WERI-Rb-1 (cell line): ENCODE results near the gene CABCOCO1.

Experiments used
- DNase-seq: peaks from one replicate; pipeline ENCODE4 v3.0.0-alpha.2; 2020
- H3K27ac ChIP-seq: fragments of 250-450 bp; sonication (Bioruptor Pico); 2 replicates; pipeline ENCODE4 v1.5.1; 2020; ENCODE audit warnings: mild to moderate bottlenecking, moderate library complexity
- H3K27me3 ChIP-seq: fragments of 250-450 bp; sonication (Bioruptor Pico); 2 replicates; pipeline ENCODE4 v1.5.1; 2021; ENCODE audit warnings: mild to moderate bottlenecking, low read depth, moderate library complexity; ENCODE audit not compliant: insufficient read depth, severe bottlenecking
- H3K36me3 ChIP-seq: fragments of 250-450 bp; sonication (Bioruptor Pico); 2 replicates; pipeline ENCODE4 v1.5.1; 2020; ENCODE audit warnings: mild to moderate bottlenecking, moderate library complexity
- H3K4me3 ChIP-seq: 2 replicates; pipeline ENCODE4 v1.5.1; 2011; ENCODE audit warnings: low read depth, mild to moderate bottlenecking, control low read depth, low read length
- H3K9me3 ChIP-seq: fragments of 250-450 bp; sonication (Bioruptor Pico); 2 replicates; pipeline ENCODE4 v1.5.1; 2021; ENCODE audit warnings: mild to moderate bottlenecking, moderate library complexity; ENCODE audit not compliant: severe bottlenecking
- CTCF ChIP-seq: IDR thresholded peaks from 2 replicates; pipeline ENCODE4 v1.5.1; 2011; ENCODE audit warnings: low read depth, mild to moderate bottlenecking, control low read depth, inconsistent platforms, low read length

CABCOCO1 gene

DNA sequence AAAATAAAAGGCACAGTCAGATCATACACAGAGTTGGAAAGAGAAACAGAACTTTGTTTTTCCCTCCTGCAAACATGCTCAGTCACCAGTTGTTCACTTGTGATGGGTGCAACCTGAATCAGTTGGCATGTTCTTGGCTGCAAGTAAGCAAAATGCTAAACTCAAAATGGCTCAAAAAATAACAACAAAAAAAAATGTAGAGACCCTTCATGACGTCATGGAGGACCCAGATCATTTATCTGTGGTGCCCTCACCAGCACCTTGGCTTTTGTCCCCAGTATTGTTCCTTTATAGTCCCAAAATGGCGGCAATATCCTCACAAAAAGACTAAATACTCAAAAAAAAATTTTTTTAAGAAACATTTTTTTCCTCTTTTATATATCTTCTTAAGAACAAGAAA lies 112.4 kb downstream of the CABCOCO1 start:
- Histone ChIP-seq H3K36me3 (no peaks in the 10 kb centered on the region), H3K9me3 (no peaks in the 10 kb centered on the region), H3K4me3 (no peak overlapping the region), H3K27me3 (no peaks in the 10 kb centered on the region), H3K27ac (no peak overlapping the region)
- no peak for DNase-seq
- no peak for TF ChIP-seq CTCF

GRCh38 chr10:61776615-61777266 lies 114.0 kb downstream of the CABCOCO1 start:
- no peak for TF ChIP-seq CTCF
- no peak overlapping the region for H3K27ac ChIP-seq
- DNase-seq: no peak
- no peaks in the 10 kb centered on the region for H3K36me3 ChIP-seq
- H3K4me3 ChIP-seq: no peak overlapping the region
- no peaks in the 10 kb centered on the region for H3K9me3 ChIP-seq
- no peaks in the 10 kb centered on the region for H3K27me3 ChIP-seq

DNA sequence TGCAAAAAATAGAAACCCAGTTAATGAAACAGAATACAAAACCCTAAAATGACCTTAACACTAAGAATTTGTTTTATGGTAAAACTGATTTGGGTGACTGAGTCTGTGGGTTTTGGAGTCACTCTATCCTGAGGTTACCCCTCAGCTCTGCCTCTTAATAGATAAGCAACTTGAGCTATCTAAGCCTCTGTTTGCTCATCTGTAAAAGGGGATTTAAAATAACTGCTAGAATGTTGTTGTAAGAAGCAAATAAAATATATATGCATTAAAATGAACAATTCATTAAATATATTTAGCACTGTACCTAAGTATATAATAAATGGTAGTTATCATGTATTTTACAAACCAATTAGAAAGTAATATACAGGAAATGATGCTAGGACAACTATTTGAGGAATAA lies 115.4 kb downstream of the CABCOCO1 start:
- no peaks in the 10 kb centered on the region for H3K27me3 ChIP-seq
- TF ChIP-seq CTCF: no peak
- H3K4me3 ChIP-seq: no peak overlapping the region
- H3K27ac ChIP-seq: no peak overlapping the region
- no peaks in the 10 kb centered on the region for H3K9me3 ChIP-seq
- H3K36me3 ChIP-seq: no peaks in the 10 kb centered on the region
- no peak for DNase-seq

DNA sequence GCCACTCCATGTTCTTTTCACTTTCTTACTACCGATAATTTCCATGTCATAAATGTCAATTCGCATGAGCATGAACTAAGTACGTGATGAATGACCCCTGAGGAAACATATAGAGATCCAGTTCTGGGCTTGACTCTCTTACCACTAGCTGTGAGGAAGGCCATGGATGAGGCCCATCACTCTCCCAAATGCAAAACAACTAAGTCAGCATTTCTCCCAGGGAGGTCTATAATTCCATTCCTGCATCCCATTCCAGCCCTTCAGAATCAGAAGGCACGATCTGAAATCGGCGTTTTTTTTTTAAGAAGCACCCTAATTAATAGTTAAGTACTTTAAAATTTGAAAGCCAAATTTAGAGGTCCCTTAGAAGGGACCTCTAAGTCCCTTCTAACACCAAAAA lies 116.5 kb downstream of the CABCOCO1 start:
- no peaks in the 10 kb centered on the region for H3K27me3 ChIP-seq
- no peak for TF ChIP-seq CTCF
- no peak for DNase-seq
- no peaks in the 10 kb centered on the region for H3K36me3 ChIP-seq
- no peaks in the 10 kb centered on the region for H3K9me3 ChIP-seq
- H3K4me3 ChIP-seq: no peak overlapping the region
- H3K27ac ChIP-seq: no peak overlapping the region

DNA sequence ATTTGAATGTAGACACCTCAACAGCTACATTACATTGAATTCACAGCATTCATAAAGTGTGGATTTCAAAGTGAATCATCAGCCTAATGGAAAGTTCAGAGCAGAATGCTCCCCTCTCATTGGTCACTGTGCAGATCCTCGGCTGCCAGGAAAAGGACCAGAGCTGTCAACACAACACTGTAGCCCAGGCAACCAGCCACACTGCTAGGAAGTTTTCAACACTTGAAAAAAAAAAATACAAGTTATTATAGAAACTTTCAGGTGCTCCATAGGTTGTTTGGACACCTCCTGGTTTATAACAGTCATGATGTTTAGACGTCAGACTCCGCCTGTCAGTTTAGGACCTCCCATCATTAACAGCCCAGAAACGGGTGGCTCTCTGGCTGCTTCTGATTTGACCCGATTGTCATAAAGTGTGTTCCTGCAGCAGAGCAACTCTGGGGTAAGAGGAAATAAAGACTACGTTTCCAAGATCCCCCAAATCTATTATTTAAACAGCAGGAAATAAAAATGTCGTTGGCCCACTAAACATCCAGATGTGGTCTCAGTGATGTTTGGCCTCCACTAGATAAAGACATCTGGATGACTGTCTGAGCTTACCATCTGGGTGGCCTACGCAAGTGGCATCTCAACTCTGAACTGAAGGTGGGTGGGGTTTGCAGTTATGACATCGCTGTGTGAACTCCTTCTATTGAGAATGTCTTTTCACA lies 117.4 kb downstream of the CABCOCO1 start:
- Histone ChIP-seq H3K4me3 (no peak overlapping the region), H3K9me3 (no peaks in the 10 kb centered on the region), H3K36me3 (no peaks in the 10 kb centered on the region), H3K27ac (no peak overlapping the region), H3K27me3 (no peaks in the 10 kb centered on the region)
- DNase-seq: no peak
- TF ChIP-seq CTCF: no peak
